NCI-H128 (cell line): ENCODE data around the gene G3BP2.
A peak's percentile ranks its signal among the peaks of the same experiment; 100 is the strongest.

Experiments
- DNase-seq: peaks from one replicate; lab custom pipeline; 2025; ENCODE audit not compliant: unreplicated experiment; lab: John Stamatoyannopoulos, UW

G3BP2 gene

GRCh38 chr4:75643651-75644050 lies 29.6 kb downstream of the G3BP2 start:
- DNase-seq = no peak

GRCh38 chr4:75639124-75639695 lies 34.0 kb downstream of the G3BP2 start:
- DNase-seq = no peak

GRCh38 chr4:75637827-75638226 lies 35.4 kb downstream of the G3BP2 start:
- DNase-seq = no peak

DNA sequence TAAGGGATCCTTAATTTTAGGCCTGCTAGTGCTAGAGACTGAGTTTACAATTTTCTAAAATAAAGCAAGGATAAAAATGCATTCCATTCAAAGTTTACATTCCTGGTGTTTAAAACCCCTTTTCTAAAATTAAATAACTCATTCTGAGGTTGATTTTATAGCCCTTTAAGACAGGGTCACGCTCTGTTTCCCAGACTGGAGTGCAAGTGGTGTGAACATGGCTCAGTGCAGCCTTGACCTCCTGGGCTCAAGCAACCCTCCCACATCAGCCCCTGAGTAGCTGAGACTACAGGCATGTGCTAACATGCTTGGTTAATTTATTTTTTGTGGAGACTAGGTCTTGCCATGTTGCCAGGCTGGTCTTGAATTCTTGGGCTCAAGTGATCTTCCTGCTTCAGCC lies 36.0 kb downstream of the G3BP2 start:
- no peak for DNase-seq

- no peak for DNase-seq
Measured at GRCh38 chr4:75634951-75635350, 38.3 kb downstream of the G3BP2 start.

DNA sequence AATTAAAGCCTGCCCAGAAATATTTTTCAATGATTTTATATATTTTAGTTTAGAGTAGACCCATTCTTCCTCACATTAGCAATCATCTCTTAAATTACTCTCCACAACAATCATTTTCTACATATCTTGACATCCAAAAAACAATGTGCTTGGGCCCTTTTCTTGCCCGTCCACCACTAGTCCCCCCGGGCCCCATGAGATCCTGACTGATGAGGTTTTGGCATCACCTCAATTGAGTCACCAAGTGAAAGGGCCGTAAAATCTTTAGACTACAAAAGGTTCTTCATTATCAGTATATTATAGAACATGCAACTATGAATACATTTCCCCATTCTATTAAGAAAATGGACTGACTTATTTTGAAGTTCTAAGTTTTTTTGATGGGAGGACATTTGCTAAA lies 38.9 kb downstream of the G3BP2 start:
- DNase-seq = no peak

GRCh38 chr4:75633846-75634245 lies 39.4 kb downstream of the G3BP2 start:
- DNase-seq = no peak

- no peak for DNase-seq
Measured at GRCh38 chr4:75630937-75631329, 42.3 kb downstream of the G3BP2 start.

- peak; percentile 83 for DNase-seq
Measured at GRCh38 chr4:75630174-75630936, 42.9 kb downstream of the G3BP2 start, which contains the start of gene CDKL2. TSS of gene CDKL2 (minus strand) at chr4:75630528. CDS start at chr4:75625988, 4,540 bp downstream.

GRCh38 chr4:75629239-75629638 lies 44.0 kb downstream of the G3BP2 start:
- no peak for DNase-seq

DNA sequence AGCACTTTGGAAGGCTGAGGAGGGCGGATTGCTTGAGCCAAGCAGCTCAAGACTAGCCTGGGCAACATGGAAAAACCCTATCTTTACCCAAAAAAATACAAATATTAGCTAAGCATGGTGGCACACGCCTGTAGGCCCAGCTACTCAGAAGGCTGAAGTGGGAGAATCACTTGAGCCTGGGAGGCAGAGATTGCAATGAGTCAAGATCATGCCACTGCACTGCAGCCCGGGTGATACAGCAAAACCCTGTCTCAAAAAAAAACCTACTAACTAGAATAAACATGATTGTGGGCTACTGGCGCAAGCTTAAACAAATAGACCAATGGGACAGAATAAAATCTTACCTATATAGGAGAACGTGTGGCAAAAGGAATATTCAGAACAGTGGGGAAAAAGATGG lies 50.2 kb downstream of the G3BP2 start:
- no peak for DNase-seq

- DNase-seq = no peak
Measured at GRCh38 chr4:75621715-75622114, 51.5 kb downstream of the G3BP2 start.

- no peak for DNase-seq
Measured at GRCh38 chr4:75612306-75612705, 60.9 kb downstream of the G3BP2 start.

GRCh38 chr4:75605928-75606327 lies 67.3 kb downstream of the G3BP2 start:
- DNase-seq = no peak

- DNase-seq = no peak
Measured at GRCh38 chr4:75599647-75600046, 73.6 kb downstream of the G3BP2 start.

GRCh38 chr4:75598390-75598789 lies 74.8 kb downstream of the G3BP2 start:
- DNase-seq = no peak

DNA sequence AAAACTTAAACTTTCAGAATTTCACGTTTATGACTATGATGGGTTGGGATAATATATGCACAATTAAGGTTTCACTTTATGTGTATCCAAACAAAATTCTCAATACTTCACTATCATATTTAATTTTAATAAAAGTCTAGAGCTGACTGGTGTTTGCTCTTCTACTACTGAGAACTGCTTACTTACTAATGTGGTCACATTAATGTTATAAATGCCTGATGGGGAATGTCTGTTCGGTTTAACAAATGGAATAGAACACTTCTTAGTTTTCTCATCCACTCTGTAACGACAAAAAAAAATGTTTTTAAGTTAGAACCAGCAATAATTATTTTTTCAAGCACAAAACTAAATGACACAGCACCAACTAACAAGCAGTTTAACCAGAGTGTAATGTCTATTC lies 77.2 kb downstream of the G3BP2 start:
- DNase-seq = no peak

DNA sequence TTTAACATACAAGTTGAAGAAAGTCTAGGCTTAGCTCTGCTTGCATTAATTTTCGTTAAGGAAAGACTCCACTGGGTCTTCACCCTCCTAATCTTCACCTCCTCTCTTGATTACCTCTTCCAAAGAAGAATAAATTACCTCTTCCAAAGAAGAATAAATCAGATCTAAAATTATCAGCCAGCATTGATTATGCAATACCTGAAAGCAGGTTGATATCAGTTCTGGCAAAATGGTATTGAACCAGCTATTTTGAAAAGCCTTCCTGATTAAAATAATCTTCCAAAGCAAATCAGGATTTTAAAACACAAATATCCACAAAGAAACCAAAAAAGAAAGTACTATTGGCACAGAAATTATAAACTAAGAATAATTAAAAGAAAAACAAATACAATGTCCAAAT lies 79.8 kb downstream of the G3BP2 start:
- no peak for DNase-seq
